SIG-M5 (cell line): ENCODE results near the gene CMKLR1.

Source experiments
- DNase-seq: peaks from one replicate; lab custom pipeline; 2025; lab: John Stamatoyannopoulos, UW

CMKLR1 gene

GRCh38 chr12:108363165-108363564 lies 24.1 kb upstream of the CMKLR1 start:
- no peak for DNase-seq

- DNase-seq: no peak
Observed at GRCh38 chr12:108361606-108362005, 22.5 kb upstream of the CMKLR1 start.

DNA sequence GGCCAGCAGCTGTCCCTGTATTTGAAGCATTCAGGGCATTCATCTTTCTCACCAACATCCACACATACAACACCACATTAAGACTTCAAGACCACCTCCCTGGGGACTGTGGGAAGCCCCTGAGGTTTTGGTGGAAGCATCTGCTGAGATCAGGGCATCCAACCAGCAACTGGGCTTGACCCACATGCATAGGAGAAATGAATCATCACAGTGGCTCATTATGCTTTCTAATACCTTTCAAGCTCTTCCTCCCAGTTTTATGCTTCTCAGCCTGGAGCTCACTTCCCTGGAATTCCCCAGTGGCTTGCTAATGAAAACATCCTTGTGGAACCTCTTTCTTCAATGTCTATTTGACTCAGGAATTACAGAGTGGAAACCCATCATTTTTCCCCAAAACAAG lies 21.4 kb upstream of the CMKLR1 start:
- DNase-seq: no peak

DNA sequence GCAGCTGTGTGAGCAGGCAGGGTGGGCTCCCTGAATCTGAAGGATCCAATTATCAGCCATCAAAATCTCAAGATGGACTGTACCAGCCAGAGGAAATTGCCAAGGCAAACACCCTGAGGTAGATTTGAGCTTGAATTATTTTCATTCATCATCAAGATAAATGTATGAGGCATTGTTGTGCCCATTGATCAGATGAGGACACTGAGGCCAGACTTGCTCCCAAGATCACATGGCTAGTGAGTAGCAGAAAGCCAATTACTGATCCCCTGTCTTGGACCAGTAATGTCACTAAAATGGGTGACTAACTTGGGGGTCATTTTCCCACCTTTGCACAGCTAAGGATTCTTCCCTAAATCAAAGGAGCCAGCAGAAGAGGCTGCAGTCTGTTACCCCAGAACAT lies 20.9 kb upstream of the CMKLR1 start:
- DNase-seq: no peak

- DNase-seq: no peak
Observed at GRCh38 chr12:108358580-108358965, 19.5 kb upstream of the CMKLR1 start.

- no peak for DNase-seq
Observed at GRCh38 chr12:108357834-108358579, 18.9 kb upstream of the CMKLR1 start.

GRCh38 chr12:108356835-108357806 lies 18.0 kb upstream of the CMKLR1 start:
- DNase-seq: no peak

GRCh38 chr12:108355069-108355468 lies 16.0 kb upstream of the CMKLR1 start:
- no peak for DNase-seq

DNA sequence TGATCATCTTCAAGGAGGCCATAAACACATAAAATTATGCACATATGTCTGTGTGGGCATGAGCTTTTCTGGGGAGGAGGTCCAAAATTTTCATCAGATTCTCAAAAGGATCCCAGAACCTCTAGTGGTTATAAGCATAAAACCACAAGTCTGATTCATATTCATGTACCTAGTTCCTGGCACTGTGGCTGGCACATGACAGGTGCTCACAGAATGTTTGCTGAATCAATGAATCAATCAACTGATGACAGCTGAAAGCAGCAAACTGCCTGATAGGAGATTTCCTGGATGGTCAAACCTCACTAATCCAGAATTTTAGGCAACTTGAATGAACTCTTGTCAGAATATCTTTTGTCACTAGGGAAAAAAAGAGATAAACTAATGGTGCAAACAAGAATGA lies 13.5 kb upstream of the CMKLR1 start:
- DNase-seq: no peak

DNA sequence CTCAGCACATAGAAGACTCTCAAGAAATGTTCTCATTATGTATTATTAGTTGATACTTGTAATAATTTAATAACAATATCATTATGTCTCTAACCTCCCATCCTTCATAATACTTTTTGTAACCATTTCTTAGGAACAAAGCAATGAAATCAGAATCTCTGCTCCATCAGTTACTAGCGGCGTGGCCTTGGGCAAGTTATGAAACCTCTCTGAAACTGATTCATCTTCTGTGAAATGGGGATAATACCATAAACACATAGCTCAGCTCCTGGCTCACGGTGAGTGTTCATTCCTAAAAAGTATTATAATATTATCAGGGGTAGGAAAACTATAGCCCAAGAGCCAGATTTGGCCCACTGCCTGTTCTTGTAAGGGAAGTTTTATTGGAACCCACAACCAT lies 11.4 kb upstream of the CMKLR1 start:
- no peak for DNase-seq

DNA sequence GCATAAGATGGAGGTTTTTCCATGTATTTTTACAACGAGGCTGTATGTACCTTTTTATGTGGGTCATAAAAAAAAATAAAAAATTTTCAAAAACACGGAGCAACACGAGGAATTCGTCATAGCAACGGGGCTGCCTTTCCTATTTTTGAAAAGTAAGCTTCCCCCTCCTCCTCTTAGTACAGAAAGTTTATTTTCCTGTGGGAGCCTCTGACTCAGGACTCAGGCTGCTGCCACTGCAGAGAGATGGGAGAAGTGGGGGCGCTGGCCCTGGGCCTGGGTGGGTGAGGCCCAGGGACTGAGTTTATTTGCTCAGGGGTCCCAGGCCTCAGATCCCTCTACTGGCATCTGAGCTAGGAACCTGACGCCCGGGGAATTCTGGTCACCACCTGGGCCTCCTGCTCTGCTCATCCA lies 10.2 kb upstream of the CMKLR1 start:
- DNase-seq: no peak

DNA sequence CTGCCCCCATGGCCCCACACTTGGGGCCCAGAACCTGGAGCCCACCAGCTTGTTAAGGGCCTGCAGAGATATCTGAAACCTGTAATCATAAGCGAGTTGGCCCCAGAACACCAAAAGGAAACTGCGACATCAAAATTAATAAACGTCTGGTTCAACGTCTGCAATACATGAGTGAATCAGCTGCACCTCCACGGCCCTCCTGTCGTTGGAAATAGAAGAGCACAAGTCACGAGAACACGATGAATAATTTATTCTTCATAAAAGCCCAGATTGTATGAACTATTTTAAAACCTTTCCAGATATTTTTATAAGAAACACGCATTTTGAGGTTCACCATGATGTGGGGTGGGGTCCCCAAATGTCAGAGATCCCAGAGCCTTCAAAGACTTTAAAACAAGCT lies 9.7 kb upstream of the CMKLR1 start:
- no peak for DNase-seq

DNA sequence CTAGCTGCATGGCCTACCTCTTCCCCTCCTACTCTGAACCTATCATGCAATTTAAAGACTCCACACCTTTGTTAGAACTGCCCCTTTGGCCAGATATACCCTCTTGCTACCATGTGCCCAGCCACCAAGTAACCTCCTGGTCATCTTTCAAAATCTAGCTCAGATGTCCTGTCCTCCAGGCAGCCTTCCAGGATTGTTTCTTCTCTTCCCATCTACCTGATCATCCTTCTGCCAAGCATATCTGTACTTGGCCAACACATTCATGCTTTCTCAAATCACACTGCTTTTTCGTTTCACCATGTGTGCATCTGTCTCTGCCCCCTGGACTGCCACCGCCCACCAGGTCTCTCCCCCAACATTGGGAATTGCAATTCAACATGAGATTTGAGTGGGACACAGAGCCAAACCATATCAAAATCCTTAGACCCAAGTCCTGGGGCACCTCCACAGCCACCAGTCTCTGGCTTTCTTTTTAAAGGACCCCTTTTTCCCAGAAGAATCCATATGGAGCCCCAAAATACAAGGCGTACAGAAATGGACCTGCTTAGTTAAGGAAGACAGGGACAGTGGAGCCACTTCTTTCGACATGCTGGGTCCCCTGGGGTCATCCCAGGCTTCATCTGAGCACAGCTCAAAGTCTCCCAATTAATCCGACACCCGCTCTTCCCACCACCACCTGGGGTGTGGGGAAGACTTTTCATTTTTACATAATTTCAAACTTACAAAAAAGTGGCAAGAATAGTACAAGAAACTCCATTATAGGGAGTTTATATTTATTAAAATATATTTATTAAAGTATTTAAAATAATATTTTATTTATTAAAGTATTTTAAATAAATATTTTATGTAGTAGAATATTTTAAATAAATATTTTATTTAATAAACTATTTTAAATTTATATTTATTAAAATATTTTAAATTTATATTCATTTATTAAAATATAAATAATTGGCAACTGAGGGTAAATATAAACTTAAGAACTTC lies 7.9 kb upstream of the CMKLR1 start:
- no peak for DNase-seq

GRCh38 chr12:108345716-108346633 lies 6.9 kb upstream of the CMKLR1 start:
- DNase-seq: no peak

DNA sequence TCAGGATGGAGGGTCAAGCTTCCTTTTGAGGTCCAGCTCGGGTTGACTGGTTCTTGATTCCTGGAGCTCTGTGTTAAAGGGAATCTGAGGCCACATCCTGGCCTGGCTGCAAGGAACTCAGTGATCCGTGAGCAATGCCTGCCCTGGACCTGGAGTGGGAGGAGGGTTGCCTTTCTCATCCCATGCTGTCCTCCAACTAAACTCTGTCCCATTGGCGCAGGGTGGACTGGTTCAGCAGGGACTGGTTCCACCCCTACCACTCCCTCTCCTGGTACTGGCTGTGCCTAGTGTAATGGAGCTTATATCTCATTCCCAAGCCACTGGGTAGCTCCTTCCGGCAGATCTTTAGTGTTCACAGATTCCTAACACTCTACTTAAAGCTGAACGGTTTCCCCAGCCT lies 3.9 kb upstream of the CMKLR1 start:
- DNase-seq: no peak

- no peak for DNase-seq
Observed at GRCh38 chr12:108341854-108342847, 3.0 kb upstream of the CMKLR1 start.

DNA sequence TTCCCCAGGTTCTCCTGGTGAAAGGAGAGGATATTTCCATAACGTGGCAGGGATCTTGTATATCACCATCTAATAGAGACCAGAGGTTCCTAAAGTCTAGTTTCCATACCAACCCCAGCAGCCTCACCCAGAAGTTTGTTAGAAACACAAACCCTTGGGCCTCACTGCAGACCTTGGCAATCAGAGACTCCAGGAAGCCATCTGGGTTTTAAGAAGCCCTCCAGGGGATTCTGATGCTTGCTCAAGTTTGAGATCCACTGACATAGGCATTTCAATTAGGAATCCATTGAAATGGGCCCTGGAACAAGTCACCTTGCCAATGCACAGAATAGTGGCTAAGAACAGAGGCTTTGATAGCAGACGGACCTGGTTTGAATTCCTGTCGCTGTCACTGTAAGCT lies 2.2 kb upstream of the CMKLR1 start:
- DNase-seq: no peak

GRCh38 chr12:108340037-108340436 lies 926 bp upstream of the CMKLR1 start:
- DNase-seq: no peak
